ENCODE measurements around the gene OR4M1. TPM values are rescaled to one million over a fixed set of nuclear protein-coding genes. Genes with fewer than 3 reads are reported as not detected.
"Not testable (repeated sequence)": the region's sequence is repeated elsewhere in the genome, so short reads cannot be mapped to it uniquely, and the experiment has no call there.

OR4M1 gene
- total RNA-seq, 1 experiment from 2014 or later: not detected

- no TSS peak for BruUV-seq (replicated peaks)
- DNase-seq (ENCODE audit: unreplicated experiment): no peak
- ChIA-PET CTCF (no interaction called here), POLR2A (no interaction called here)
- Mint-ChIP-seq H3K9me3 (ENCODE audit: unreplicated experiment) (no peaks in the 10 kb centered on the region), H3K36me3 (ENCODE audit: insufficient read depth, unreplicated experiment) (no peaks in the 10 kb centered on the region), H3K4me1 (ENCODE audit: insufficient read depth, unreplicated experiment) (no peaks in the 10 kb centered on the region), H3K4me3 (ENCODE audit: unreplicated experiment) (no peak overlapping the region), H3K27me3 (ENCODE audit: insufficient read depth, unreplicated experiment) (no peaks in the 10 kb centered on the region), H3K27ac (ENCODE audit: low read depth, unreplicated experiment) (no peak overlapping the region)
- no peak for TF ChIP-seq CTCF (IDR thresholded peaks at IDR 0.05; ENCODE audit: unreplicated experiment)
- intact Hi-C loops (cut with micrococcal nuclease): no loop called here
These were observed 19.1 kb upstream of the OR4M1 start for GRCh38 chr14:19754172-19754571.

- H3K27me3 Mint-ChIP-seq (ENCODE audit: insufficient read depth, unreplicated experiment): peaks cover 41% of the 10 kb centered on the region
- H3K27ac Mint-ChIP-seq (ENCODE audit: low read depth, unreplicated experiment); H3K9me3 Mint-ChIP-seq (ENCODE audit: unreplicated experiment); intact Hi-C loops (cut with micrococcal nuclease); H3K4me3 Mint-ChIP-seq (ENCODE audit: unreplicated experiment); H3K4me1 Mint-ChIP-seq (ENCODE audit: insufficient read depth, unreplicated experiment); H3K36me3 Mint-ChIP-seq (ENCODE audit: insufficient read depth, unreplicated experiment); POLR2A ChIA-PET; BruUV-seq (replicated peaks); DNase-seq (ENCODE audit: unreplicated experiment): not testable (repeated sequence)
- CTCF ChIA-PET: interaction anchor here (1.2 kb wide), 1 partner anchor 15 kb away, joined by 3 read pairs; no protein-coding TSS in a partner anchor
These were observed 1.8 kb upstream of the OR4M1 start for GRCh38 chr14:19771491-19771890.

DNA sequence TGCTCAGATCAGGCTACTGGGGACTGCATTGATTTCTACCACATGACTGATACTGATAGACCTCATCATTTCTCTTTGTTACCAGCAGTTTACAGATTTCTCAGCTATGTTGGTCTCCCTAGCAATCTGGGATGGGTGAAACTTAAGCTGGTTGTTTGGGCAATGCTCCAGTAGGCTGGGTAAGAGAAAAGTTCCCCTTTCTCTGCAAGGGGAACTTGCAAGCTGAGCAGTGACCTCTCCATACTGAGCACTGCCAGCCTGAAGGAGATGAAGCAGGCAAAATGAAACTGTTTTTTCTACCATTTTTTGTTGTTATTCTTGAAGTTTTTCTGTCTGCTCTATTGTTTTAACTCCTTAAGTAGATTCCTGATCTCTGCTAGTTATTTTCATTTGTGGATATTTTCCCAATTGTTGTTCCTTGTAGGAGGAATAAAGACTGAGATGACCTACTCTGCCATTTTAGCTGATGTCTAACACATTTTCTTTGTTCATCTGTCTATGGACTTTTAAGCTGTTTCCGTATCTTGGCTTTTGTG is 1.3 kb upstream of the OR4M1 start:
- no peaks in the 10 kb centered on the region for H3K4me1 Mint-ChIP-seq (ENCODE audit: insufficient read depth, unreplicated experiment)
- ChIA-PET POLR2A (no interaction called here), CTCF (interaction anchor here (1.2 kb wide), 1 partner anchor 14 kb away, joined by 3 read pairs; no protein-coding TSS in a partner anchor)
- intact Hi-C loops (cut with micrococcal nuclease): no loop called here
- H3K9me3 Mint-ChIP-seq (ENCODE audit: unreplicated experiment): no peaks in the 10 kb centered on the region
- no peaks in the 10 kb centered on the region for H3K36me3 Mint-ChIP-seq (ENCODE audit: insufficient read depth, unreplicated experiment)
- H3K27me3 Mint-ChIP-seq (ENCODE audit: insufficient read depth, unreplicated experiment): peaks cover 41% of the 10 kb centered on the region
- DNase-seq (ENCODE audit: unreplicated experiment): no peak
- no peak overlapping the region for H3K4me3 Mint-ChIP-seq (ENCODE audit: unreplicated experiment)
- no peak for TF ChIP-seq CTCF (IDR thresholded peaks at IDR 0.05; ENCODE audit: unreplicated experiment)
- no peak overlapping the region for H3K27ac Mint-ChIP-seq (ENCODE audit: low read depth, unreplicated experiment)
- no TSS peak for BruUV-seq (replicated peaks)

DNA sequence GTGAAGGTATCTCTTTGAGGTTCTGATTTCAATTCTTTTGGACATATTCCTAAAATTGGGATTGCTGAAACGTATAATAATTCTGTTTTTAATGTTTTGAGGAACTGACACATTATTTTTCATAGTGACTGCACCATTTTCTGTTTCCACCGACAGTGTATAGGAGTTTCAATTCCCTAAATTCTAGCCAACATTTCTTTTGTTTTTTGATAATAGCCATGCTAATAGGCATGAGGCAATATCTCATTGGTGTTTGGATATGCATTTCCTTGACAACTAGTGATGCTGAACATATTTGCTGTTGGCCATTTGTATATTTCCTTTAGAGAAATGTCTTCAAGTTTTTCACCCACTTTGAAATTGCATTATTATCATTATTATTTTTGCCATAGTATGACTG is 850 bp upstream of the OR4M1 start:
- BruUV-seq (replicated peaks); H3K27ac Mint-ChIP-seq (ENCODE audit: low read depth, unreplicated experiment); intact Hi-C loops (cut with micrococcal nuclease); H3K4me3 Mint-ChIP-seq (ENCODE audit: unreplicated experiment); POLR2A ChIA-PET; H3K4me1 Mint-ChIP-seq (ENCODE audit: insufficient read depth, unreplicated experiment); CTCF ChIA-PET; H3K36me3 Mint-ChIP-seq (ENCODE audit: insufficient read depth, unreplicated experiment); H3K9me3 Mint-ChIP-seq (ENCODE audit: unreplicated experiment); DNase-seq (ENCODE audit: unreplicated experiment): not testable (repeated sequence)
- H3K27me3 Mint-ChIP-seq (ENCODE audit: insufficient read depth, unreplicated experiment): peaks cover 41% of the 10 kb centered on the region

DNA sequence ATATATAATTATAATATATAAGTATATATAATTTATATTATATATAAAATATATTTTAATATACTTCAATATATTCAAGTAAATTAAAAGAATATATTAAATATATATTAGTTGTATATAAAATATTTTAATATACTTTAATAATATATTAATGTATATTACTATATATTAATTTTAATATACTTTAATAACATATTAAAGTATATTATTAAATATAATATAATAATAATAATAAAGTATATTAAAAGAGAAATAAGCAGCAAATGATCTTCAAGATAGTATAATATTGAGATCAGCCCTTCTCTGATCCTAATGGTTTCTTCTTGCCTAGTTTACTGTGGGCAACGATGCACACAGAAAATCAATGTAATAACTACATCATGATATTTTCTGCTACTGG is 2.3 kb downstream of the OR4M1 start:
- BruUV-seq (replicated peaks): no TSS peak
- Mint-ChIP-seq H3K4me3 (ENCODE audit: unreplicated experiment) (no peak overlapping the region), H3K36me3 (ENCODE audit: insufficient read depth, unreplicated experiment) (no peaks in the 10 kb centered on the region), H3K27ac (ENCODE audit: low read depth, unreplicated experiment) (no peak overlapping the region), H3K4me1 (ENCODE audit: insufficient read depth, unreplicated experiment) (peaks cover 6% of the 10 kb centered on the region), H3K9me3 (ENCODE audit: unreplicated experiment) (no peaks in the 10 kb centered on the region), H3K27me3 (ENCODE audit: insufficient read depth, unreplicated experiment) (peaks cover 29% of the 10 kb centered on the region)
- ChIA-PET CTCF (no interaction called here), POLR2A (no interaction called here)
- intact Hi-C loops (cut with micrococcal nuclease): no loop called here
- no peak for TF ChIP-seq CTCF (IDR thresholded peaks at IDR 0.05; ENCODE audit: unreplicated experiment)
- no peak for DNase-seq (ENCODE audit: unreplicated experiment)

DNA sequence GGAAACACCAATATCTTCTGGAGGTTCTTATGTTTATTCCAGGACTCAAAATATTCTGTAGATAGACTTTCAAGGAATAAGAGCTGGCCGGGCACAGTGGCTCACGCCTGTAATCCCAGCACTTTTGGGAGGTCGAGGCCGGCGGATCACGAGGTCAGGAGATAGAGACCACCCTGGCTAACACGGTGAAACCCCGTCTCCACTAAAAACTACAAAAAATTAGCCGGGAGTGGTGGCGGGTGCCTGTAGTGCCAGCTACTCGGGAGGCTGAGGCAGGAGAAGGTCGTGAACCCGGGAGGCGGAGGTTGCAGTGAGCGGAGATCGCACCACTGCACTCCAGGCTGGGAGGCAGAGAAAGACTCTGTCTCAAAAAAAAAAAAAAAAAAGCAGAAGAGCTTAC is 12.5 kb downstream of the OR4M1 start:
- POLR2A ChIA-PET; intact Hi-C loops (cut with micrococcal nuclease); H3K27ac Mint-ChIP-seq (ENCODE audit: low read depth, unreplicated experiment); BruUV-seq (replicated peaks); DNase-seq (ENCODE audit: unreplicated experiment); H3K4me1 Mint-ChIP-seq (ENCODE audit: insufficient read depth, unreplicated experiment); H3K4me3 Mint-ChIP-seq (ENCODE audit: unreplicated experiment); H3K27me3 Mint-ChIP-seq (ENCODE audit: insufficient read depth, unreplicated experiment); H3K36me3 Mint-ChIP-seq (ENCODE audit: insufficient read depth, unreplicated experiment); H3K9me3 Mint-ChIP-seq (ENCODE audit: unreplicated experiment): not testable (repeated sequence)
- CTCF ChIA-PET: interaction anchor here (1.3 kb wide), 1 partner anchor 14 kb away, joined by 3 read pairs; no protein-coding TSS in a partner anchor

- BruUV-seq (replicated peaks): not testable (repeated sequence)
These were observed 14.0 kb downstream of the OR4M1 start for GRCh38 chr14:19787318-19787717.

More at GRCh38 chr14:19787318-19787717, 14.0 kb downstream of the OR4M1 start:
- H3K36me3 Mint-ChIP-seq (ENCODE audit: insufficient read depth, unreplicated experiment); intact Hi-C loops (cut with micrococcal nuclease); CTCF ChIA-PET; DNase-seq (ENCODE audit: unreplicated experiment); H3K9me3 Mint-ChIP-seq (ENCODE audit: unreplicated experiment); H3K27me3 Mint-ChIP-seq (ENCODE audit: insufficient read depth, unreplicated experiment); H3K4me3 Mint-ChIP-seq (ENCODE audit: unreplicated experiment); POLR2A ChIA-PET; H3K4me1 Mint-ChIP-seq (ENCODE audit: insufficient read depth, unreplicated experiment); H3K27ac Mint-ChIP-seq (ENCODE audit: low read depth, unreplicated experiment): not testable (repeated sequence)

All from MCF 10A (cell line).